DMS53 treated with DMSO at 0.1 percent for 48 hours (cell line): ENCODE data around the gene SLC16A10.
"Not testable (repeated sequence)": the region's sequence is repeated elsewhere in the genome, so short reads cannot be mapped to it uniquely, and the experiment has no call there.

Source experiments
- DNase-seq: peaks from one replicate; lab custom pipeline; 2025; ENCODE audit not compliant: unreplicated experiment; lab: John Stamatoyannopoulos, UW

SLC16A10 gene

GRCh38 chr6:111183702-111184517 is 96.6 kb downstream of the SLC16A10 start:
- no peak for DNase-seq

- DNase-seq, result no peak
Observed at GRCh38 chr6:111184827-111185532, 97.7 kb downstream of the SLC16A10 start.

GRCh38 chr6:111185954-111186353 is 98.7 kb downstream of the SLC16A10 start:
- no peak for DNase-seq

- DNase-seq, result no peak
Observed at GRCh38 chr6:111187874-111188273, 100.6 kb downstream of the SLC16A10 start.

GRCh38 chr6:111189666-111190210 is 102.4 kb downstream of the SLC16A10 start:
- not testable (repeated sequence) for DNase-seq

GRCh38 chr6:111190637-111191036 is 103.3 kb downstream of the SLC16A10 start:
- no peak for DNase-seq

- not testable (repeated sequence) for DNase-seq
Observed at GRCh38 chr6:111191136-111191535, 103.8 kb downstream of the SLC16A10 start.

GRCh38 chr6:111192911-111193555 is 105.7 kb downstream of the SLC16A10 start:
- no peak for DNase-seq

- DNase-seq, result no peak
Observed at GRCh38 chr6:111195656-111196055, 108.4 kb downstream of the SLC16A10 start.

- no peak for DNase-seq
Observed at GRCh38 chr6:111198841-111199240, 111.5 kb downstream of the SLC16A10 start.

- DNase-seq, result no peak
Observed at GRCh38 chr6:111199935-111200334, 112.6 kb downstream of the SLC16A10 start.

GRCh38 chr6:111200350-111201243 is 113.3 kb downstream of the SLC16A10 start:
- no peak for DNase-seq

- no peak for DNase-seq
Observed at GRCh38 chr6:111201244-111201554, 113.9 kb downstream of the SLC16A10 start.

GRCh38 chr6:111201764-111202163 is 114.5 kb downstream of the SLC16A10 start:
- DNase-seq, result no peak

- DNase-seq, result not testable (repeated sequence)
Observed at GRCh38 chr6:111203539-111203938, 116.2 kb downstream of the SLC16A10 start.

- DNase-seq, result no peak
Observed at GRCh38 chr6:111204305-111204704, 117.0 kb downstream of the SLC16A10 start.

GRCh38 chr6:111204881-111205280 is 117.6 kb downstream of the SLC16A10 start:
- no peak for DNase-seq

GRCh38 chr6:111205502-111205901 is 118.2 kb downstream of the SLC16A10 start:
- no peak for DNase-seq

GRCh38 chr6:111207141-111207858 is 120.0 kb downstream of the SLC16A10 start:
- no peak for DNase-seq

GRCh38 chr6:111208933-111209332 is 121.6 kb downstream of the SLC16A10 start:
- DNase-seq, result no peak
